SU-DHL-6 (cell line): ENCODE results near the gene OXT.

Experiments used
- H2AFZ ChIP-seq: fragments of 200-600 bp; sonication (generic); 2 replicates; pipeline ENCODE4 v1.6.1; 2014; ENCODE audit warnings: low read depth, mild to moderate bottlenecking, moderate library complexity, mixed read lengths, antibody characterized with exemption, low read length; ENCODE audit not compliant: severe bottlenecking
- H3F3A ChIP-seq: fragments of 200-600 bp; shearing (Covaris generic); 2 replicates; pipeline ENCODE4 v1.6.0; 2016; ENCODE audit warnings: antibody characterized with exemption, mild to moderate bottlenecking; ENCODE audit not compliant: insufficient read depth
- H3K27ac ChIP-seq: fragments of 200-600 bp; sonication (generic); 2 replicates; pipeline ENCODE4 v1.5.1; 2016; ENCODE audit warnings: low read depth, mild to moderate bottlenecking, low read length, moderate library complexity, mixed read lengths
- H3K27me3 ChIP-seq: fragments of 200-600 bp; sonication (generic), shearing (Covaris generic); 2 replicates; pipeline ENCODE4 v1.6.0; 2014; ENCODE audit warnings: mild to moderate bottlenecking, low read length
- H3K36me3 ChIP-seq: fragments of 200-600 bp; sonication (generic); 2 replicates; pipeline ENCODE4 v1.6.1; 2014; ENCODE audit warnings: mild to moderate bottlenecking, low read length, mixed read lengths
- H3K4me2 ChIP-seq: fragments of 300-600, 200-600 bp; shearing (Covaris generic), sonication (generic); 2 replicates; pipeline ENCODE4 v1.6.0; 2014; ENCODE audit warnings: low read length, low read depth, mild to moderate bottlenecking; ENCODE audit not compliant: poor library complexity, severe bottlenecking
- H3K4me3 ChIP-seq: fragments of 200-600 bp; sonication (generic); 2 replicates; pipeline ENCODE4 v1.5.1; 2014; ENCODE audit warnings: antibody characterized with exemption, low read length, mild to moderate bottlenecking, mixed read lengths; ENCODE audit not compliant: insufficient read depth, poor library complexity, severe bottlenecking
- H3K79me2 ChIP-seq: fragments of 200-600 bp; sonication (generic); 2 replicates; pipeline ENCODE4 v1.6.1; 2014; ENCODE audit warnings: mild to moderate bottlenecking, low read length, moderate library complexity; ENCODE audit not compliant: insufficient read depth
- H3K9ac ChIP-seq: fragments of 200-600 bp; sonication (generic); 2 replicates; pipeline ENCODE4 v1.7.0; 2014; ENCODE audit warnings: mild to moderate bottlenecking, low read length
- H3K9me2 ChIP-seq: fragments of 200-600 bp; sonication (generic); replicated peaks from 2 replicates; pipeline ENCODE4 v1.6.1; 2014; ENCODE audit warnings: low read length; ENCODE audit not compliant: insufficient read depth
- H3K9me3 ChIP-seq: fragments of 200-600 bp; sonication (generic); 2 replicates; pipeline ENCODE4 v1.6.1; 2014; ENCODE audit warnings: low read length, mixed read lengths; ENCODE audit not compliant: insufficient read depth
- H4K20me1 ChIP-seq: fragments of 200-600 bp; sonication (generic); 2 replicates; pipeline ENCODE4 v1.6.1; 2014; ENCODE audit warnings: low read depth, mild to moderate bottlenecking, antibody characterized with exemption, low read length, moderate library complexity, mixed read lengths
- CTCF ChIP-seq: fragments of 200-600 bp; sonication (generic); IDR thresholded peaks from one replicate; pipeline ENCODE4 v1.5.1; 2017; ENCODE audit warnings: antibody characterized with exemption, mild to moderate bottlenecking, low read length, moderate library complexity; ENCODE audit not compliant: insufficient read depth, poor library complexity, severe bottlenecking
- EZH2phosphoT487 ChIP-seq: fragments of 200-600 bp; sonication (generic), shearing (Covaris generic); conservative IDR thresholded peaks from 2 replicates; pipeline ENCODE4 v1.6.1; 2018; ENCODE audit warnings: mild to moderate bottlenecking, antibody characterized with exemption, low read length, moderate library complexity, mixed read lengths

Gene OXT

GRCh38 chr20:3041854-3042409, 29.5 kb upstream of the OXT start:
- no peaks in the 10 kb centered on the region for H3F3A ChIP-seq
- no peaks in the 10 kb centered on the region for H3K9me2 ChIP-seq
- peaks cover 8% of the 10 kb centered on the region for H3K79me2 ChIP-seq
- no peak overlapping the region for H3K4me3 ChIP-seq
- no peak overlapping the region for H3K9ac ChIP-seq
- no peak overlapping the region for H3K4me2 ChIP-seq
- no peak for TF ChIP-seq CTCF
- TF ChIP-seq EZH2phosphoT487, result no peak
- no peaks in the 10 kb centered on the region for H3K27me3 ChIP-seq
- H2AFZ ChIP-seq, result no peak overlapping the region
- H3K9me3 ChIP-seq, result no peaks in the 10 kb centered on the region
- H3K36me3 ChIP-seq, result 0 out of 2 replicates have a peak, but pooled peaks cover 2% of the 10 kb centered on the region
- H4K20me1 ChIP-seq, result no peaks in the 10 kb centered on the region
- H3K27ac ChIP-seq, result no peak overlapping the region

- H3K4me3 ChIP-seq, result no peak overlapping the region
- no peaks in the 10 kb centered on the region for H3K9me3 ChIP-seq
- no peak overlapping the region for H3K9ac ChIP-seq
- peaks cover 2% of the 10 kb centered on the region; the same call in 1 of the 2 replicates for H3K36me3 ChIP-seq
- no peak overlapping the region for H3K4me2 ChIP-seq
- no peak overlapping the region for H3K27ac ChIP-seq
- H3K9me2 ChIP-seq, result no peaks in the 10 kb centered on the region
- H4K20me1 ChIP-seq, result no peaks in the 10 kb centered on the region
- no peak for TF ChIP-seq CTCF
- TF ChIP-seq EZH2phosphoT487, result no peak
- no peaks in the 10 kb centered on the region for H3F3A ChIP-seq
- H3K27me3 ChIP-seq, result no peaks in the 10 kb centered on the region
- H2AFZ ChIP-seq, result no peak overlapping the region
- peaks cover 9% of the 10 kb centered on the region for H3K79me2 ChIP-seq
Measured at GRCh38 chr20:3042625-3043024, 28.8 kb upstream of the OXT start.

GRCh38 chr20:3043322-3043721, 28.1 kb upstream of the OXT start, which contains the start of gene GNRH2:
Gene GNRH2, plus strand, starts transcription at chr20:3043622. Its CDS starts 793 bp downstream, at chr20:3044415.
- Histone ChIP-seq H3K9me3 (no peaks in the 10 kb centered on the region), H3K27me3 (no peaks in the 10 kb centered on the region), H4K20me1 (no peaks in the 10 kb centered on the region), H3K4me3 (no peak within 1 kb of the TSS), H2AFZ (no peak within 1 kb of the TSS), H3K9ac (no peak within 1 kb of the TSS), H3K27ac (no peak within 1 kb of the TSS), H3K79me2 (peaks cover 9% of the 10 kb centered on the region), H3K36me3 (no peaks in the 10 kb centered on the region; the same call in 1 of the 2 replicates), H3K4me2 (no peak within 1 kb of the TSS), H3F3A (no peaks in the 10 kb centered on the region), H3K9me2 (no peaks in the 10 kb centered on the region)
- TF ChIP-seq CTCF, result no peak
- no peak for TF ChIP-seq EZH2phosphoT487
